HepG2 (cell line): Measurements from ENCODE around the gene CLRN2.

Source experiments
- MAZ ChIP-seq, 2 experiments: sonication (generic) in 1 of 2; formaldehyde crosslinking in 1 of 2; IDR thresholded peaks; 2 replicates each; pipeline versions ENCODE4 v1.5.0 to v1.6.1; 2012 to 2020; ENCODE audit warnings: low read depth in 2 of 2, mild to moderate bottlenecking in 2 of 2, borderline replicate concordance in 1 of 2, improper control_type of control experiment in 1 of 2, low read length in 1 of 2, missing genetic modification reagents in 1 of 2, moderate library complexity in 1 of 2
- POLR2AphosphoS5 ChIP-seq: IDR thresholded peaks from 2 replicates; pipeline ENCODE4 v1.6.1; 2012; ENCODE audit warnings: low read depth, low read length
- SIN3A ChIP-seq: IDR thresholded peaks from 2 replicates; pipeline ENCODE4 v1.6.1; 2011; ENCODE audit warnings: low read depth, mild to moderate bottlenecking, control low read depth, low read length, borderline replicate concordance

- TF ChIP-seq MAZ (IDR thresholded peaks at IDR 0.05; ENCODE audit: borderline replicate concordance, low read depth, low read length) (no peak), MAZ (CRISPR knock-in tag; IDR thresholded peaks at IDR 0.05; ENCODE audit: low read depth) (no peak), SIN3A (no peak), POLR2AphosphoS5 (no peak)
Measured at GRCh38 chr4:17491196-17491595, 23.8 kb upstream of the CLRN2 start.
